Lung (tissue), 12 donors: ENCODE measurements around the gene LINC00305. TPM values are rescaled to one million over a fixed set of nuclear protein-coding genes. Genes with fewer than 3 reads are reported as not detected.

Source experiments
- ATAC-seq: fragments of 200-7000 bp; cut with Tn5 transposase; one replicate; pipeline ENCODE4 v1.9.1; 2020; ENCODE audit warnings: moderate number of reproducible peaks; ENCODE audit not compliant: insufficient read depth, low FRiP score
- DNase-seq, 3 donors: peaks; one replicate each; pipeline ENCODE4 v3.0.0-alpha.2; 2013 to 2017
- H3K27ac ChIP-seq, 2 donors: one replicate each; pipeline ENCODE4 v1.5.1; 2013; ENCODE audit warnings: mild to moderate bottlenecking in 2 of 2, moderate library complexity in 2 of 2, control low read depth in 1 of 2, inconsistent platforms in 1 of 2, low read depth in 1 of 2, low read length in 1 of 2
- H3K27me3 ChIP-seq, 3 donors: one replicate each; pipeline ENCODE4 v1.5.1; 2013; ENCODE audit warnings: low read length in 2 of 3; ENCODE audit not compliant: control insufficient read depth in 3 of 3, insufficient read depth in 3 of 3
- H3K36me3 ChIP-seq, 4 donors: one replicate each; pipeline ENCODE4 v1.5.1; 2013; ENCODE audit warnings: low read length in 4 of 4, mild to moderate bottlenecking in 1 of 4, moderate library complexity in 1 of 4; ENCODE audit not compliant: control insufficient read depth in 4 of 4, insufficient read depth in 4 of 4
- H3K4me1 ChIP-seq, 5 donors: one replicate each; pipeline ENCODE4 v1.5.1; 2013; ENCODE audit warnings: low read length in 5 of 5, mild to moderate bottlenecking in 2 of 5, moderate library complexity in 1 of 5; ENCODE audit not compliant: control insufficient read depth in 5 of 5, insufficient read depth in 5 of 5
- H3K4me3 ChIP-seq: one replicate; pipeline ENCODE4 v1.5.1; 2013; ENCODE audit warnings: mild to moderate bottlenecking, control low read depth, moderate library complexity
- H3K9ac ChIP-seq, 2 donors: one replicate each; pipeline ENCODE4 v1.5.1; 2013; ENCODE audit warnings: low read length in 2 of 2, control low read depth in 1 of 2; ENCODE audit not compliant: insufficient read depth in 1 of 2
- H3K9me3 ChIP-seq, 4 donors: one replicate each; pipeline ENCODE4 v1.5.1; 2013; ENCODE audit warnings: low read length in 3 of 4, mild to moderate bottlenecking in 1 of 4, moderate library complexity in 1 of 4; ENCODE audit not compliant: control insufficient read depth in 4 of 4, insufficient read depth in 3 of 4
- CTCF ChIP-seq: IDR thresholded peaks from 2 replicates; pipeline ENCODE4 v1.5.1; 2012; ENCODE audit warnings: mild to moderate bottlenecking; ENCODE audit errors: control extremely low read depth, extremely low read depth
- WGBS, 2 donors: extraction: QIAGEN DNeasy Blood & Tissue Kit; methylation state at CpG; one replicate each; pipeline ENCODE4 v1.1.7; 2013; 5-methylcytosine and 5-hydroxymethylcytosine counted together
- polyA plus RNA-seq, 2 donors: library from polyadenylated mRNA; stranded (reverse); fragments of 200-250 nt; gene quantifications; one replicate each; pipeline ENCODE4 v1.2.1, GENCODE V29; 2013
- total RNA-seq, 2 donors: library from RNA; depleted of rRNA in 1 of 2; stranded (reverse); fragments of >200 nt in 1 of 2; gene quantifications; one replicate each; pipeline ENCODE4 v1.2.1, GENCODE V29; 2014 to 2021
- donor health status: control.
- donor health status: control.
- donor health status: Bipolar disorder and iron deficiency.
- donor health status: healthy.
- donor health status: DM: yes; HTN: yes; CAD: no.

The LINC00305 gene
- total and polyA plus RNA-seq, 4 donors = 0.44 TPM; not detected in 3

DNA sequence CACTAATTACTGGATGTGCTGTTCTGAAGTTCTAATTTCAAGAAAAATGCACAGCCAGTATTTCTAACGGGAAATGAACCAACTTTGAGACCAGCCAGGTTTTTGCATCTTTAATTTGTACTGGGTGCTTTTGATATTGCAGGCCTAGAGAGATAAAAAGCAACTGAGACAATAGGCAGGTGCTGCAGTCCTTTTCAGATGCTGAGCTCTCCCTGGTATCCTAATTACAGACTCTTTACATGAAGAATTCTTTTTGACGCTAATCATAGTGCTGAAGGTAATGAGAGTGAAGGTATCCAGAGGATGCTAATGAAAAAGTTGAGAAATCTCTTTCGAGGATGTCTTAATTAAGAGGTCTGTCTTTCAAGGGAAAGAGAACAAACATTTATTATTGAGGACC, 93.9 kb downstream of the LINC00305 start:
- Histone ChIP-seq H3K9ac (no peak overlapping the region), H3K36me3 (no peaks in the 10 kb centered on the region), H3K4me3 (no peak overlapping the region), H3K4me1 (no peaks in the 10 kb centered on the region), H3K27ac (no peak overlapping the region), H3K27me3 (no peaks in the 10 kb centered on the region), H3K9me3 (no peaks in the 10 kb centered on the region)
- ATAC-seq = no peak
- WGBS, 2 donors = 66 to 84% methylated on average over 3 of the region's 3 CpGs
- no peak for DNase-seq
- no peak for TF ChIP-seq CTCF

DNA sequence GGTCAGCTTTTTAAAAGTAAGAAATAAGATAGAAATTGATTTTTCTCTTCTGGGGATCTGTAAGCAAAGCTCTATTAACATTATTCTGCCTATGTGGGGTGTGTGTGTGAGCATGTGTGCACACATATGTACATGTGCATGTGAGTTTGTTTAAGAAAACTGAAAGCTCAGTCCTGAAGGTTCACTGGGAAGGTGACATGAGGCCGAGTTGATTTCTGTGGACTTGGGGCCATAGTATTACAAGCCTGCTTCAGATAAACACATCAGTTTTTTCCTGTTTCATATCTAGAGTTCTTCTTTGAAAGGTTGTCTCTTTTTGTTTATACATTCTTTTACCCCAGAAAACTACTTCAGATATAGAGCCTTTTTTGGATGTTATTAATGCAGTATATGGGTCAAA, 95.6 kb downstream of the LINC00305 start:
- H3K27me3 ChIP-seq = no peaks in the 10 kb centered on the region
- no peaks in the 10 kb centered on the region for H3K9me3 ChIP-seq
- TF ChIP-seq CTCF = no peak
- no peaks in the 10 kb centered on the region for H3K36me3 ChIP-seq
- H3K27ac ChIP-seq = no peak overlapping the region
- no peaks in the 10 kb centered on the region for H3K4me1 ChIP-seq
- 60 to 73% methylated on average over 1 of the region's 1 CpG for WGBS, 2 donors
- DNase-seq (no peak), ATAC-seq (no peak)
- H3K4me3 ChIP-seq = no peak overlapping the region
- no peak overlapping the region for H3K9ac ChIP-seq

GRCh38 chr18:64052772-64053171, 96.1 kb downstream of the LINC00305 start:
- no peak for TF ChIP-seq CTCF
- Histone ChIP-seq H3K4me1 (no peaks in the 10 kb centered on the region), H3K9ac (no peak overlapping the region), H3K9me3 (no peaks in the 10 kb centered on the region), H3K27ac (no peak overlapping the region), H3K4me3 (no peak overlapping the region), H3K36me3 (no peaks in the 10 kb centered on the region), H3K27me3 (no peaks in the 10 kb centered on the region)
- 56 to 62% methylated on average over 2 of the region's 2 CpGs for WGBS, 2 donors
- DNase-seq (no peak), ATAC-seq (no peak)

DNA sequence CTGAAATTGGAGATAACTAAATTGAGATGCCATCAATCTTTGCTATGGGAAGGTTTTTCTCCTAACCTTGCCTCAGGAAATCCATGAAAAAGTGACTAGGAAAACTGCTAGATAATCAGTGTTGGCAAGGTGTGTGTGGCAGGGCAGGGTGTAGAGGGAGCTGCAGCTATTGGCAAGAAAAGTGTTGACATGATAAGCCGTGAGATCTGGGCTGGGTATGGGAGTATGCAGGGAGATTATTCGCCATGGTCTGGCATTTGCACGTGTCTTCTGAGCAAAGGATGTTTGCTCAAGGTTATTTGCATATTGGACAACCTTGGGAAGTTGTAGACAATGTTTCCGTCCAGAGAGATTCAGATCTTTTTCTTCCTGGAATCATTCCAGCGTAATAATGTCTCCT, 104.3 kb downstream of the LINC00305 start:
- Histone ChIP-seq H3K9me3 (peaks cover 0 to 4% (median 0%) of the 10 kb centered on the region in 4 donors), H3K36me3 (no peaks in the 10 kb centered on the region), H3K9ac (no peak overlapping the region), H3K4me3 (no peak overlapping the region), H3K27ac (no peak overlapping the region), H3K4me1 (no peaks in the 10 kb centered on the region), H3K27me3 (no peaks in the 10 kb centered on the region)
- DNase-seq = no peak
- WGBS, 2 donors = 63 to 83% methylated on average over 5 of the region's 5 CpGs
- ATAC-seq = no peak
- TF ChIP-seq CTCF = no peak
